Measurements from ENCODE around the gene RAB11FIP5. TPM values are rescaled to one million over a fixed set of nuclear protein-coding genes. Genes with fewer than 3 reads are reported as not detected.
"Not testable (repeated sequence)": the region's sequence is repeated elsewhere in the genome, so short reads cannot be mapped to it uniquely, and the experiment has no call there.

The RAB11FIP5 gene
- total and polyA plus RNA-seq, 7 donors: 13.0 to 24.2 (median 23.4) TPM

DNA sequence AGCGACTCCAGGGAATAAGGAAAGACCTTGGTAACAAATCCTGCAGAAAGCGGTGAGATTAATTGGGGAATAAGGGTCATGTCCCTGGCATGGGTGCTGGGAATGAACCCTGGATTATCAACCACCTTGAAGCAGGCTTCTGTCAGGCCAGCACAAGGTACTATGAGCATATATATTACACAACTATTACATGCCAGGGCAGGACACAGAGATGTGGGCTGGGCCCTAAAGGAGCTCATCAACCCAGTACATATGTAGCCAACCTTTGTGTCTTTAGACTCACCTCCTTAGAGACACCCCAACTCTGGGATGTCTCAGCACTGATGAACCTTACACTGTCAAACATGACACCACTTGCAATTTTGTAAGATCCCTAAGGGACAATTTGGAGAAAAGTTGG lies 44.6 kb downstream of the RAB11FIP5 start:
- ATAC-seq (no peak), DNase-seq (no peak)
- Histone ChIP-seq H3K4me1 (peaks cover 48% of the 10 kb centered on the region), H3K4me3 (no peak overlapping the region), H3K9me3 (no peaks in the 10 kb centered on the region), H3K36me3 (ENCODE audit: insufficient read depth in 1 of 2, low read depth in 1 of 2) (peaks cover 0 to 9% of the 10 kb centered on the region in 2 donors), H3K27ac (no peak overlapping the region), H3K27me3 (ENCODE audit: insufficient read depth in 3 of 3, low read length in 2 of 3) (no peaks in the 10 kb centered on the region)
- 94 to 100% (median 98%) methylated on average over 2 of the region's 2 CpGs for WGBS, 3 donors
- intact Hi-C loops (cut with DNase I): no loop called here
- TF ChIP-seq, protein P1, sequence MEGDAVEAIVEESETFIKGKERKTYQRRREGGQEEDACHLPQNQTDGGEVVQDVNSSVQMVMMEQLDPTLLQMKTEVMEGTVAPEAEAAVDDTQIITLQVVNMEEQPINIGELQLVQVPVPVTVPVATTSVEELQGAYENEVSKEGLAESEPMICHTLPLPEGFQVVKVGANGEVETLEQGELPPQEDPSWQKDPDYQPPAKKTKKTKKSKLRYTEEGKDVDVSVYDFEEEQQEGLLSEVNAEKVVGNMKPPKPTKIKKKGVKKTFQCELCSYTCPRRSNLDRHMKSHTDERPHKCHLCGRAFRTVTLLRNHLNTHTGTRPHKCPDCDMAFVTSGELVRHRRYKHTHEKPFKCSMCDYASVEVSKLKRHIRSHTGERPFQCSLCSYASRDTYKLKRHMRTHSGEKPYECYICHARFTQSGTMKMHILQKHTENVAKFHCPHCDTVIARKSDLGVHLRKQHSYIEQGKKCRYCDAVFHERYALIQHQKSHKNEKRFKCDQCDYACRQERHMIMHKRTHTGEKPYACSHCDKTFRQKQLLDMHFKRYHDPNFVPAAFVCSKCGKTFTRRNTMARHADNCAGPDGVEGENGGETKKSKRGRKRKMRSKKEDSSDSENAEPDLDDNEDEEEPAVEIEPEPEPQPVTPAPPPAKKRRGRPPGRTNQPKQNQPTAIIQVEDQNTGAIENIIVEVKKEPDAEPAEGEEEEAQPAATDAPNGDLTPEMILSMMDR (IDR thresholded peaks at IDR 0.05): no peak

- Histone ChIP-seq H3K27me3 (ENCODE audit: insufficient read depth in 3 of 3, low read length in 2 of 3) (no peaks in the 10 kb centered on the region), H3K4me1 (peaks cover 43% of the 10 kb centered on the region), H3K36me3 (ENCODE audit: insufficient read depth in 1 of 2, low read depth in 1 of 2) (peaks cover 0 to 9% of the 10 kb centered on the region in 2 donors), H3K27ac (no peak overlapping the region), H3K9me3 (no peaks in the 10 kb centered on the region), H3K4me3 (no peak overlapping the region)
- 88 to 94% (median 90%) methylated on average over 2 of the region's 2 CpGs for WGBS, 3 donors
- no peak for ATAC-seq
- TF ChIP-seq, protein P1 (IDR thresholded peaks at IDR 0.05): no peak
- DNase-seq: no peak
- intact Hi-C loops (cut with DNase I): no loop called here
Observed at GRCh38 chr2:73067043-73067442, 45.7 kb downstream of the RAB11FIP5 start.

DNA sequence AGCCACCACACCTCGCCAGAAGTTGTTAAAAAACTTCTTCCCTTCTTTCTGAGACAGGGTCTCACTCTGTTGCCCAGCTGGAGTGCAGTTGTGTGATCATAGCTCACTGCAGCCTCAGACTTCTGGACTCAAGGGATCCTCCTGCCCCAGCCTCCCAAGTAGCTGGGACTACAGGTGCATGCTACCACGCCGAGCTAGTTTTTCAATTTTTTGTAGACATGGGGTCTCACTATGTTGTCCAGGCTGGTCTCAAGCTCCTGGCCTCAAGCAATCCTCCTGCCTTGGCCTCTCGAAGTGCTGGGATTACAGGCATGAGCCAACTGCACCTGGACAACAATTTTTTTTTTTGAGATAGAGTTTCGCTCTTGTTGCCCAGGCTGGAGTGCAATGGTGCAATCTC lies 47.7 kb downstream of the RAB11FIP5 start:
- intact Hi-C loops (cut with DNase I); H3K27me3 ChIP-seq (ENCODE audit: insufficient read depth in 3 of 3, low read length in 2 of 3); H3K9me3 ChIP-seq; H3K4me3 ChIP-seq; H3K36me3 ChIP-seq (ENCODE audit: insufficient read depth in 1 of 2, low read depth in 1 of 2); ATAC-seq; DNase-seq: not testable (repeated sequence)
- Histone ChIP-seq H3K27ac (peak overlapping the region; percentile 74), H3K4me1 (peaks cover 43% of the 10 kb centered on the region)
- 96 to 97% (median 96%) methylated on average over 5 of the region's 5 CpGs for WGBS, 3 donors

DNA sequence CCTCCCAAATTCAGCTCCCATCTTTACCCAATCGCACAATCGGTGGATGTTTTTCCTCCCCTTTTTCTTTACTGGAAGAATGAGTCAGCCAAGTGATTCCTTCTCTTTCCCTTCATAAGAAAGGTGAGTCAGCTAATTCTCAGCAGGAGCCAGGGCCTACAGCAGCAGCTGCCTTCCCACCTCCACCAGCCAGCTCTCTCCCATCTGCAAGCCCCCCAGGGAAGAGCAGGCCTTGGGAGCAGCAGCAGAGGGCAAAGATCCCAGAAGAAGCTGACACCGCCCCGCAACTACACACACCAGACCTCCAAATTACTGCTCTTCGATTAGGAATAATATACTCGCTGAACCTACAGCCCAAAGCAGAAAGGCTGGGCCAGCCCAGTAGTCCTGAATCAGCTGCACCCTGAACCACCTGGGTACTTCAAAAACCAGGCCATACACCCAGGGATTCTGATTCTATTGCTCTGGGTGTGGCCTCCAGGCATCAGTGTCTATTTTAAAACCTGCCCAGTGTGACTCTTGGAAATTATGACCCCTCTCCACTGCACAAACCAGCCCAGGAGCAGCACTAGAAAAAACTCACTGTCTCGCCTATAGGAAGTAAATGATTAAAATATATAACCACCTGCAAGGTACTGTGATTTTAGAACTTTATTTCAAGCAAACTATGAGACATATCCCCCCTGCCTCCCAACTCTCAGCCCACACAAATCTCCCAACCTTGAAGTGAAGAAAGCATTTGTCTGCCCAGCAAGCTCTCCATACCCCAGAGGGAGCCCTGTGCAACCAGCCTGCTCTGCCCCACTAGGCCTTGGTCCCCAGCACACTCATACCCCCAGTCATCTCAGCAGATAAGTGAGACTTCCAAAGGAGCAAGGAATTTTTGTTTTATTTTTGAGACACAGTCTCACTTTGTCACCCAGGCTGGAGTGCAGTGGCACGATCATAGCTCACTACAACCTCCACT lies 48.6 kb downstream of the RAB11FIP5 start:
- DNase-seq (no peak), ATAC-seq (peak; percentile 73 to 87 (median 80))
- Histone ChIP-seq H3K4me3 (no peak overlapping the region), H3K9me3 (no peaks in the 10 kb centered on the region), H3K27ac (peak overlapping the region; percentile 74), H3K27me3 (ENCODE audit: insufficient read depth in 3 of 3, low read length in 2 of 3) (no peaks in the 10 kb centered on the region), H3K36me3 (ENCODE audit: insufficient read depth in 1 of 2, low read depth in 1 of 2) (peaks cover 0 to 9% of the 10 kb centered on the region in 2 donors), H3K4me1 (peaks cover 41% of the 10 kb centered on the region)
- TF ChIP-seq, protein P1 (IDR thresholded peaks at IDR 0.05): no peak
- WGBS, 3 donors: 78 to 85% (median 81%) methylated on average over 8 of the region's 8 CpGs
- intact Hi-C loops (cut with DNase I): no loop called here

DNA sequence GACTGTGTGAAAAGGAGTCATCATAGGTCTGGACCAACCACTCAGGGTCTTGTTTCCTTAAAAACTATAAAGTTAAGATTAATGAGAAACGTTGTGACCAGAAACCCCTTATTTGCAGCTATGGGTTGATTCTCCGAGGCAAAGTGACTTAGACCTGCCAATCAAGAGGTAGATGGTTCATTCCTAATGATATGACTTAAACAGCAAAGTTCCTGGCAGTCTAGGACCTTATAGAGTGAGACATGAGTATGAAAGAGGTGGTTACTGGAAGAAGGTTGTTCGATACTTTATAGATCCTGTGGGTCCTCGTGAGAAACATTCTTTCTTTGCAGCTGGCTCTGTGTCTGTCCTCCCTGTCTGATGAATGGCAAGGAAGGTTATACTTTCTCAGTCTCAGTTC lies 49.3 kb downstream of the RAB11FIP5 start:
- TF ChIP-seq, protein P1 (IDR thresholded peaks at IDR 0.05): no peak
- peak in 1 of 4 donors; percentile 8 for ATAC-seq
- H3K4me1 ChIP-seq: peaks cover 38% of the 10 kb centered on the region
- peak overlapping the region; percentile 74 for H3K27ac ChIP-seq
- H3K9me3 ChIP-seq: no peaks in the 10 kb centered on the region
- intact Hi-C loops (cut with DNase I): no loop called here
- no peak for DNase-seq
- peaks cover 0 to 14% of the 10 kb centered on the region in 2 donors for H3K36me3 ChIP-seq (ENCODE audit: insufficient read depth in 1 of 2, low read depth in 1 of 2)
- WGBS, 3 donors: 68 to 78% (median 73%) methylated on average over 4 of the region's 4 CpGs
- H3K27me3 ChIP-seq (ENCODE audit: insufficient read depth in 3 of 3, low read length in 2 of 3): no peaks in the 10 kb centered on the region
- no peak overlapping the region for H3K4me3 ChIP-seq

Data from psoas muscle (tissue), 8 donors.